Measurements from ENCODE around the gene PCYT1B. TPM values are rescaled to one million over a fixed set of nuclear protein-coding genes. Genes with fewer than 3 reads are reported as not detected.

PCYT1B gene
- total and polyA plus RNA-seq, 2 of the 13 experiments (the other 11 are each of a cell fraction or from before 2014, with no cell fraction given) = 6.1 to 9.2 TPM

- TF ChIP-seq FOXP4 (CRISPR knock-in tag; IDR thresholded peaks at IDR 0.05) (peak; percentile 58), ELF1 (CRISPR knock-in tag; IDR thresholded peaks at IDR 0.05) (no peak; the same call in 1 of the 2 replicates), CBX1 (IDR thresholded peaks at IDR 0.05; ENCODE audit: low read depth) (no peak), ZNF446 (CRISPR knock-in tag; IDR thresholded peaks at IDR 0.05) (0 out of 2 replicates have a peak, but pooled peaks have one; percentile 46), RXRA (CRISPR knock-in tag; IDR thresholded peaks at IDR 0.05) (peak; percentile 72), PHF8 (CRISPR knock-in tag; IDR thresholded peaks at IDR 0.05) (peak; percentile 61), ATM (IDR thresholded peaks at IDR 0.05; ENCODE audit: borderline replicate concordance) (no peak), ZNF225 (CRISPR knock-in tag; IDR thresholded peaks at IDR 0.05) (no peak), TARDBP (CRISPR knock-in tag; IDR thresholded peaks at IDR 0.05) (peak; percentile 69), ZBTB1 (CRISPR knock-in tag; IDR thresholded peaks at IDR 0.05; ENCODE audit: borderline replicate concordance) (no peak), ZNF775 (CRISPR knock-in tag; IDR thresholded peaks at IDR 0.05; ENCODE audit: borderline replicate concordance) (no peak), HCFC1 (IDR thresholded peaks at IDR 0.05; ENCODE audit: low read depth, low read length) (peak; percentile 59), TBX3 (IDR thresholded peaks at IDR 0.05; ENCODE audit: borderline replicate concordance) (0 out of 2 replicates have a peak, but pooled peaks have one; percentile 25), ZBTB38 (CRISPR knock-in tag; IDR thresholded peaks at IDR 0.05) (no peak), IRX3 (CRISPR knock-in tag; IDR thresholded peaks at IDR 0.05; ENCODE audit: borderline replicate concordance, low read depth) (peak; percentile 72; the same call in 1 of the 2 replicates), ZNF547 (CRISPR knock-in tag; IDR thresholded peaks at IDR 0.05) (0 out of 2 replicates have a peak, but pooled peaks have one; percentile 34), ZBTB14 (CRISPR knock-in tag; IDR thresholded peaks at IDR 0.05) (peak; percentile 61; the same call in 1 of the 2 replicates), MLX (CRISPR knock-in tag; IDR thresholded peaks at IDR 0.05) (no peak), MED1 (CRISPR knock-in tag; IDR thresholded peaks at IDR 0.05) (no peak), TAF15 (IDR thresholded peaks at IDR 0.05; ENCODE audit: low read depth, low read length, poor library complexity, severe bottlenecking) (no peak), KLF6 (CRISPR knock-in tag; IDR thresholded peaks at IDR 0.05) (no peak)
- TF ChIP-seq, protein P1, sequence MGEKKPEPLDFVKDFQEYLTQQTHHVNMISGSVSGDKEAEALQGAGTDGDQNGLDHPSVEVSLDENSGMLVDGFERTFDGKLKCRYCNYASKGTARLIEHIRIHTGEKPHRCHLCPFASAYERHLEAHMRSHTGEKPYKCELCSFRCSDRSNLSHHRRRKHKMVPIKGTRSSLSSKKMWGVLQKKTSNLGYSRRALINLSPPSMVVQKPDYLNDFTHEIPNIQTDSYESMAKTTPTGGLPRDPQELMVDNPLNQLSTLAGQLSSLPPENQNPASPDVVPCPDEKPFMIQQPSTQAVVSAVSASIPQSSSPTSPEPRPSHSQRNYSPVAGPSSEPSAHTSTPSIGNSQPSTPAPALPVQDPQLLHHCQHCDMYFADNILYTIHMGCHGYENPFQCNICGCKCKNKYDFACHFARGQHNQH (CRISPR knock-in tag; IDR thresholded peaks at IDR 0.05) = 0 out of 2 replicates have a peak, but pooled peaks have one; percentile 26
- TF ChIP-seq, protein P2, sequence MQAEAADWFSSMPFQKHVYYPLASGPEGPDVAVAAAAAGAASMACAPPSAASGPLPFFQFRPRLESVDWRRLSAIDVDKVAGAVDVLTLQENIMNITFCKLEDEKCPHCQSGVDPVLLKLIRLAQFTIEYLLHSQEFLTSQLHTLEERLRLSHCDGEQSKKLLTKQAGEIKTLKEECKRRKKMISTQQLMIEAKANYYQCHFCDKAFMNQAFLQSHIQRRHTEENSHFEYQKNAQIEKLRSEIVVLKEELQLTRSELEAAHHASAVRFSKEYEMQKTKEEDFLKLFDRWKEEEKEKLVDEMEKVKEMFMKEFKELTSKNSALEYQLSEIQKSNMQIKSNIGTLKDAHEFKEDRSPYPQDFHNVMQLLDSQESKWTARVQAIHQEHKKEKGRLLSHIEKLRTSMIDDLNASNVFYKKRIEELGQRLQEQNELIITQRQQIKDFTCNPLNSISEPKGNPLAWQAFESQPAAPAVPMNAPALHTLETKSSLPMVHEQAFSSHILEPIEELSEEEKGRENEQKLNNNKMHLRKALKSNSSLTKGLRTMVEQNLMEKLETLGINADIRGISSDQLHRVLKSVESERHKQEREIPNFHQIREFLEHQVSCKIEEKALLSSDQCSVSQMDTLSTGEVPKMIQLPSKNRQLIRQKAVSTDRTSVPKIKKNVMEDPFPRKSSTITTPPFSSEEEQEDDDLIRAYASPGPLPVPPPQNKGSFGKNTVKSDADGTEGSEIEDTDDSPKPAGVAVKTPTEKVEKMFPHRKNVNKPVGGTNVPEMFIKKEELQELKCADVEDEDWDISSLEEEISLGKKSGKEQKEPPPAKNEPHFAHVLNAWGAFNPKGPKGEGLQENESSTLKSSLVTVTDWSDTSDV (CRISPR knock-in tag; IDR thresholded peaks at IDR 0.05) = no peak
Measured at GRCh38 chrX:24693453-24694202, 46.5 kb upstream of the PCYT1B start, which contains the start of gene POLA1 (continued).

Data from HepG2 (cell line).